ENCODE measurements around the gene SLC16A12. TPM values are rescaled to one million over a fixed set of nuclear protein-coding genes. Genes with fewer than 3 reads are reported as not detected.

SLC16A12 gene
- total and polyA plus RNA-seq, 10 of the 15 experiments (the other 5 are each of a cell fraction or from before 2014, with no cell fraction given) = not detected

- POLR2A ChIA-PET = no interaction called here
- H3K27me3 ChIP-seq (replicated peaks in 1 of 2; ENCODE audit: control insufficient read depth in 2 of 2, insufficient read depth in 2 of 2, low read length in 1 of 2) = peaks cover 0 to 10% of the 10 kb centered on the region in 2 experiments; a peak in 2 of 4 replicates
- CTCF ChIA-PET = interaction anchor here (1.0 to 1.3 kb wide), 2 partner anchors 67 to 76 kb away, joined by 3 read pairs; no protein-coding TSS in a partner anchor
- ATAC-seq (no peak), DNase-seq (ENCODE audit: low read depth, low spot score) (no peak), FAIRE-seq (no peak)
- SMC1A ChIA-PET (ENCODE audit: uncharacterized antibody, unreplicated experiment) = interaction anchor here (0.7 kb wide), 1 partner anchor 1400 kb away, joined by 3 read pairs; no protein-coding TSS in a partner anchor
- intact Hi-C loops (cut with micrococcal nuclease; ENCODE audit: unreplicated experiment) (no loop called here), in situ Hi-C loops (cut with MboI) (no loop called here)
- RAD21 ChIA-PET (ENCODE audit: unreplicated experiment) = no interaction called here
- no peaks in the 10 kb centered on the region for H4K20me1 ChIP-seq (ENCODE audit: control insufficient read depth, insufficient read depth)
- H2AFZ ChIP-seq (ENCODE audit: control insufficient read depth, low read depth, low read length) = no peak overlapping the region
- H3K9me3 ChIP-seq (replicated peaks; ENCODE audit: control insufficient read depth, insufficient read depth, low read length) = no peaks in the 10 kb centered on the region
- 20% methylated on average over 1 of the region's 1 CpG for WGBS (ENCODE audit: insufficient coverage, insufficient replicate concordance, low lambda C conversion rate, missing lambda C conversion rate)
- no peak overlapping the region for H3K4me2 ChIP-seq (ENCODE audit: control insufficient read depth, insufficient read depth)
- no peaks in the 10 kb centered on the region for H3K79me2 ChIP-seq (ENCODE audit: control insufficient read depth, insufficient read depth, low read length)
- TF ChIP-seq ATF7 (IDR thresholded peaks at IDR 0.05; ENCODE audit: low read depth) (no peak), PAX5 (IDR thresholded peaks at IDR 0.05; ENCODE audit: borderline replicate concordance, low read depth, low read length) (no peak), SMC3 (IDR thresholded peaks at IDR 0.05; ENCODE audit: borderline replicate concordance, low read length) (no peak), SPI1 (IDR thresholded peaks at IDR 0.05; ENCODE audit: borderline replicate concordance, insufficient read depth, low read depth, low read length) (no peak), KLF5 (IDR thresholded peaks at IDR 0.05; ENCODE audit: partially characterized antibody) (no peak), MYB (IDR thresholded peaks at IDR 0.05; ENCODE audit: borderline replicate concordance, low read depth, low read length) (no peak), RBBP5 (conservative IDR thresholded peaks at IDR 0.05) (no peak), ZBTB40 (IDR thresholded peaks at IDR 0.05; ENCODE audit: borderline replicate concordance) (no peak), CREB1 (IDR thresholded peaks at IDR 0.05; ENCODE audit: low read depth) (no peak), TCF12 (IDR thresholded peaks at IDR 0.05; ENCODE audit: low read depth, low read length) (no peak), RELB (IDR thresholded peaks at IDR 0.05; ENCODE audit: low read depth) (no peak), RCOR1 (conservative IDR thresholded peaks at IDR 0.05; ENCODE audit: low read depth, low read length) (no peak)
- H3K9ac ChIP-seq (ENCODE audit: control insufficient read depth, insufficient read depth, low read length) = no peak overlapping the region
- no peaks in the 10 kb centered on the region for H3K36me3 ChIP-seq (ENCODE audit: control insufficient read depth in 2 of 2, insufficient read depth in 2 of 2, low read length in 1 of 2)
- no peak overlapping the region for H3K27ac ChIP-seq (ENCODE audit: control insufficient read depth, insufficient read depth)
- H3K4me1 ChIP-seq (ENCODE audit: control insufficient read depth, insufficient read depth, low read length) = peaks cover 7% of the 10 kb centered on the region
- H3K4me3 ChIP-seq = no peak overlapping the region
- BruUV-seq (replicated peaks) = no TSS peak
Measured at GRCh38 chr10:89479771-89480446, 55.5 kb downstream of the SLC16A12 start.
